GM18526 (cell line): Measurements from ENCODE around the gene PTRHD1.

Experiments
- POLR2A ChIP-seq: IDR thresholded peaks from 3 replicates; pipeline ENCODE4 v1.6.1; 2011; ENCODE audit not compliant: insufficient read length; ENCODE audit errors: extremely low read depth

PTRHD1 gene

DNA sequence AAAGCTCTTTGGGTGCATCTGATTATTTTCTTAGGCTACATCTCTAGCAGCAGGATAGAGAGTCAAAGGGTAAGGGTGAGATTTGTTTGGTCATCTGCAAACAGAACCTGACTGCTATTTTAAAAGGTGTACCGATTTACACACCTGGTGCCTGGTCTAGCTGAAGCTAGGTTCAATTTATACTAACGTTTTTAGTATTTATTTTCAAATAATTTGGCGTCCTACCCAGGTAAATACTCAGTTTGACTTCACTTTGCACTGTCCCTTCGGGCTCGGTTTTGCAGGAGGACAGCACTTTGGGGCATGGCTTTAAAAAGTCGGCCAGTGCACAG is 683 bp downstream of the PTRHD1 start:
- TF ChIP-seq POLR2A = no peak

- no peak for TF ChIP-seq POLR2A
Measured at GRCh38 chr2:24791452-24791851, 1.7 kb downstream of the PTRHD1 start.

- no peak for TF ChIP-seq POLR2A
Measured at GRCh38 chr2:24788816-24789215, 4.4 kb downstream of the PTRHD1 start.

DNA sequence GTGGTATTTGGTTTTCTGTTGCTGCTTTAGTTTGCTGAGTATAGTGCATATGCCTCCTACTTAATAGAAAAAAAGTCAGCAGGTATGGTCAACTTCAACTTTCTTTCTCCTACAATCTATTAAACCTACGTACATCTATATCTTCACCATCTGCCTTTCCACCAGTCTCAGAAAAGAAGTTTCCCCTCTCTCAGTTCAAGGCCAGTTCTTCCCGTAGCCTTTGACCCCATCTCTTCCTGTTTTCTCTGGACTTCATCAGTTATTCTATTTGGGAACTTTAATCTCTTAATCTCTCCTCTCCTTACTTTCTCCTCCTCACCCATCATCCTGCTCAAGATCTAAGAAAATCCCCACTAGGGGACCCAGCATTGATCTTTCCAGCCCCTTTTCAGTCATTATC is 5.7 kb downstream of the PTRHD1 start:
- TF ChIP-seq POLR2A = no peak

DNA sequence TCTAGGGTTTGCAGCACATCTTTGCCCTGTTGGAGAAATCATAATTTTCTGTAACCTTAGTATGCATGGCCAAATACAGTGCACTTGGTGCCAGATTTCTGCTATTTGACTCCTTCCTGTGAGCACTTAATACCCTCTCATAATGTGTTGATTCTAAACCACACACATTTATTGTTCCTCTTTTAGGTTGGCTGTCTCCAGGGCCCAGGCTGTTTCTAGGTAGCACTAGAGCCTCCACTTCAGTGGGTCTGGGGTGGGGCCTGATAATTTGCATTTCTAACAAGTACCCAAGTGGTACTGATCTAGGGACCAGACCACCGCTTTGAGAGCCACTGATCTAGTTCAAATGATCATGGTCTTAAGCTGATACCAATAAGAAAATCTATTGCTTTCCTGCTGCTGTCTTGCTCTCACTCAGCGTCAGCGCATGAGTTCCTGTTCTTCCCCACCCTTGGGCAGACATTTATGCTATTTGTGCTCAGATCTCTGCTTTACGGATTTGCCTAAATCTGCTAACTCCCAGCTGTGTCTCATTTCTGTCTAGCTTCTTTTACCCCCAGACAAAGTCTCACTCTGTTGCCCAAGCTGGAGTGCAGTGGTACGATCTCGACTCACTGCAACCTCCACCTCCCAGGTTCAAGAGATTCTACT is 7.4 kb downstream of the PTRHD1 start:
- no peak for TF ChIP-seq POLR2A

DNA sequence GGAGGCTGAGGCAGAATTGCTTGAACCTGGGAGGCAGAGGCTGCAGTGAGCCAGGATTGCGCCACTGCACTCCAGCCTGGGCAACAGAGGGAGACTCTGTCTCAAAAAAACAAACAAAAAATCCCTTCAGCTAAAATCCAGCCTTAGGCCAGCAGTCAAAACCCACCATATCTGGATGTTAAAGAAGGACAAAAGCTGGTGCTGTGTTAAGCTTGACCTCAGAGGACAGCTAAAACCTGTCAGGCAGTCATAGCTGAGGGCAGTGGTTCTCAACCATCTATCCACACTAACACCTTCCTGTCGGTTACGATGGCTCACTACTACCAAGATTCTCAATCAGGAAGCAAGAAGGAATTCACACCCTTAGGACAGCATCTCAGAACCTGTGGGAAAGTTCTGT is 9.6 kb downstream of the PTRHD1 start:
- no peak for TF ChIP-seq POLR2A

GRCh38 chr2:24779116-24779515 is 14.1 kb downstream of the PTRHD1 start:
- no peak for TF ChIP-seq POLR2A

DNA sequence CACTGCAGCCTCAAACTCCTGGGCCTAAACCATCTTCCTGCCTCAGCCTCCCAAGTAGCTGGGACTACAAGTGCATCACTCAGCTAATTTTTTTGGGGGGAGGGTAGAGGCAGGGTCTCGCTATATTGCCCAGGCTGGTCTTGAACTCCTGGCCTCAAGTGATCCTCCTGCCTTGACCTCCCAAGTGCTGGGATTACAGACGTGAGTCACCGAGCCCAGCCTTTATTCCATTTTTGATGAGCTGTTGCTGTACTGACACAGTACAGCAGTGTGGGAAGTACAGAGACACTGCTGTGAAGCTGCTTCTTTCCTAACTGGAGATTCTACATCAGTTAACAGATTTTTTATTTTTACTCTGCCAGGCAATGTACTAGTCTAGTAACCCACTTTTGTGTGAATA is 18.8 kb downstream of the PTRHD1 start:
- TF ChIP-seq POLR2A = no peak

DNA sequence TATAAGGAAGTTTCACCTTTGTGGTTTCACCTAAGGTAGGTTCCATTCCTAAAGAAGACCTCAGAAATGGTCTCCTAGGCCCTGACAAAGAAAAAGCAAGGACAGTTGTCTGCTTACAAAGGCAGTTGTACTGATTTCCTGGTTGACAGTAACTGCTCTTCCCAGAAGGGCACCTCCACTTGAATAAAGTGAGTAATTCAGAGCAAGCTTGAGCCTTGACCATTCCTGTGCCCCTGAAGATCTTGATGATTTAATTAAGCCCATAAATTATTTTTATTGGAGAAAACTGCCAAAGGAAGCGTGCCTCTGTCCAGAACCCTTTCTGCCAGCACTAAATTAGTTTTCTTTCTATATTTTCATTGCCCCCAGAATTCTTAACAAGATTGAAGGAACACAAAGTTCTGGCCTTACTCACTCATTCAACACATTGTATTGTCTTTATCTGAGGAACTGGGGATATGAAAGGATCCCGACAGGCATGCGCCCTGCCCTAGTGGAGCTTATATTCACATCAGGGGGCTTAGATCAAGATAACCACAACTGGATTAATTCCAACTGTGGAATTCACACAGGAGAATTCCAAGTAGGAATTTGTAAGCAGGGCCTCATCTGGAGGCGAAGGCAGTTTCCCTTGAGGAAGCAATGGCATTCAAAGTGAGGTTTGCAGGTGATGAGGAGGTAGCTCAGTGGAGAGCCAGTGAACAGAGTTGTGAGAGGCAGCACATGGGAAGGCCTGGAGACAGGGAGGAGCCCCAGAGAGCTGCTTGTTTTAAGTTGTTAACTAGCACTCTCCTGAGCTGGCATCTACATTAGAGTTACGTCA is 21.2 kb downstream of the PTRHD1 start:
- no peak for TF ChIP-seq POLR2A

DNA sequence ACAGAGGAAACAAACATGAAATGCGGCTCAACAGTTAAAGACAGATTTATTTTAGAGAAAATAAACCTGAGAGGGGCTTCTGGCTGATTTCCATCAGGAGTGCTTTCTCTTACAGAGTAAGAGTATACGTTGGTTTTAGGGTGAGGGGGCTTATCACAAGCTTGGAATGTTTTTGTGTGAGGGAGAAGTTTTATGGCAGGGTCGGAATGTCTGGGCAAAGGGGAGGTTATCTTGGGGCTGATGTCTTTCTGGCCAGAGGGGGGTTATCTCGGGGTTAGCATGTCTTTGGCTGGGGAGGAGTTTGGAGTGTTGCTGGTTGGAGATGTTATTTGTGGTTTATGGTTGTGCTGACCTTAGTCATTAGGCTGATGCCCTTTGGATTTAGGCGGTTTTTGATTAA is 22.1 kb downstream of the PTRHD1 start:
- TF ChIP-seq POLR2A = no peak

- no peak for TF ChIP-seq POLR2A
Measured at GRCh38 chr2:24768601-24769000, 24.6 kb downstream of the PTRHD1 start.

- no peak for TF ChIP-seq POLR2A
Measured at GRCh38 chr2:24768013-24768412, 25.2 kb downstream of the PTRHD1 start.

GRCh38 chr2:24766609-24767008 is 26.6 kb downstream of the PTRHD1 start:
- TF ChIP-seq POLR2A = no peak

GRCh38 chr2:24763843-24764242 is 29.3 kb downstream of the PTRHD1 start:
- no peak for TF ChIP-seq POLR2A

DNA sequence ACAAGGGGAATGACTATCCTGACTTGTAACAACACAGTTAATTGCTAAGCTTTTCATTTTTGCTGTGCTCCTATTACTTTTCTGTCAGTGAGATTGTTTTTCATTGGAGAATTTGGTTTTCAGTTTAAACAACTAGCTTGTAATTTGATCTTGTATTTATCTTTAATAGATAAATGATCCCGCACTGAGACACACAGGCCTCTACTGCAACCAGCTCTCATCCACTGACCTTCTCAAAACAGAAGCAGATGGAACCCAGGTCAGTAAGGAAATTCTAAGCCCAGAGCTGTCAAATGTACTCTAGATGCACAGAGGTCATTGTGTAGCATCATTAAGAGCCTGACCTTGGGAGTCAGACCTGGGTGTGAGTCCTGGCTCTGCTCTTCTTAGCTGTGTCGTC is 30.7 kb downstream of the PTRHD1 start:
- TF ChIP-seq POLR2A = no peak

DNA sequence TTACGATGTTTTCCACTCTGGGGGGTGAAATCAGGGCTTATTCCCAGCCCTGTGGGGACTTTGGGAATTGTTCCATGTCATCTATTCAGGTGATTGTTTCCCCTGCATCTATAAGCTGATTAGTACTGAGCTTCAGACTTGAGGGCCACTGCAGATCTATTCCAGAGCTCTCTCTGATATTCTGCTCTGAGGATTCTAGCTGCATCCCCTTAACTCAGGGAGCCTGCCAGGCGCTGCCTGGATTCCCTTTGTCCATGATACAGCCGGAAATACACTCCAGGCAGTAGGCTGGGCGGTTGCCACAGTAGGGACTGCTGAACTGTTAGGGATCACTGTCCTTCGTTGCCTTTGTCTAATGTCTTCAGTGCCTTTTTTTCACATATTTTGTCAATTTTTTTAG is 31.3 kb downstream of the PTRHD1 start:
- no peak for TF ChIP-seq POLR2A

- TF ChIP-seq POLR2A = no peak
Measured at GRCh38 chr2:24756789-24757188, 36.4 kb downstream of the PTRHD1 start.
